Naive thymus-derived CD8-positive, alpha-beta T cell (primary cell): ENCODE data around the gene CTSD. TPM values are rescaled to one million over a fixed set of nuclear protein-coding genes. Genes with fewer than 3 reads are reported as not detected.
"Not testable (repeated sequence)": the region's sequence is repeated elsewhere in the genome, so short reads cannot be mapped to it uniquely, and the experiment has no call there.

Source experiments
- ATAC-seq, 2 donors: fragments of 150-1000 bp; cut with Tn5 transposase in 1 of 2; sonication (Bioruptor Pico), chemical (Tn5 transposase) in 1 of 2; 1 replicate in 1 of 2; 2 replicates in 1 of 2; pipeline ENCODE4 v1.10.0; 2021; ENCODE audit warnings: mild to moderate bottlenecking in 2 of 2, moderate library complexity in 2 of 2
- POLR2A ChIA-PET: fragments of 350-600 bp; sonication (Branson Sonifier 250); formaldehyde crosslinking; loops from one replicate; lab custom pipeline; 2021; ENCODE audit warnings: antibody characterized with exemption; lab: Charles Lee
- DNase-seq, 10 donors: peaks; one replicate each; pipeline versions ENCODE4 v3.0.0 to v3.0.0-alpha.2; 2020 to 2022
- H3K27ac Mint-ChIP-seq, 10 donors: one replicate each; pipeline ENCODE4 v1.8.0; 2020 to 2022; ENCODE audit warnings: mild to moderate bottlenecking in 10 of 10, mixed read lengths in 10 of 10, moderate library complexity in 4 of 10, inconsistent platforms in 1 of 10
- H3K27me3 Mint-ChIP-seq, 5 donors: one replicate each; pipeline ENCODE4 v1.8.0; 2021 to 2022; ENCODE audit warnings: mixed read lengths in 5 of 5
- H3K36me3 Mint-ChIP-seq, 3 donors: one replicate each; pipeline ENCODE4 v1.8.0; 2020 to 2022; ENCODE audit warnings: mixed read lengths in 3 of 3, mild to moderate bottlenecking in 2 of 3, inconsistent platforms in 1 of 3
- H3K4me1 Mint-ChIP-seq, 4 donors: one replicate each; pipeline ENCODE4 v1.8.0; 2021 to 2022; ENCODE audit warnings: mixed read lengths in 4 of 4
- H3K4me3 Mint-ChIP-seq, 10 donors: one replicate each; pipeline ENCODE4 v1.8.0; 2020 to 2022; ENCODE audit warnings: mild to moderate bottlenecking in 10 of 10, mixed read lengths in 10 of 10, moderate library complexity in 6 of 10, inconsistent platforms in 1 of 10
- H3K9me3 Mint-ChIP-seq, 9 donors: one replicate each; pipeline ENCODE4 v1.8.0; 2020 to 2022; ENCODE audit warnings: mixed read lengths in 9 of 9, mild to moderate bottlenecking in 3 of 9, inconsistent platforms in 1 of 9, moderate library complexity in 1 of 9
- polyA plus RNA-seq, 3 donors: library from polyadenylated mRNA; unstranded; fragments of 300-500 nt; fragmentation: Illumina TruSeq; gene quantifications; one replicate each; pipeline ENCODE4 v1.2.3, GENCODE V29; 2021
- total RNA-seq, 8 experiments: library from RNA in 2 of 8; stranded (reverse) in 2 of 8; gene quantifications; one replicate each; pipeline ENCODE4 v1.2.3 and lab custom pipeline; 2021 to 2026

Gene CTSD
- 100 to 1,000 TPM; 134 to 142 TPM for total RNA-seq
- polyA plus RNA-seq: 100 to 1,000 TPM; 163 to 203 (median 176) TPM
- 16.6 to 51.7 (median 27.3) reads per million in 6 experiments for total RNA-seq (lab: John Stamatoyannopoulos, UW)

GRCh38 chr11:1763796-1764661 is at the start of gene CTSD:
Gene CTSD (minus strand): TSS chr11:1763927. CDS start chr11:1763859, 68 bp downstream.
- Mint-ChIP-seq H3K27me3 (no peaks in the 10 kb centered on the region), H3K4me3 (peak within 1 kb of the TSS; percentile 86 to 94 (median 91)), H3K36me3 (no peaks in the 10 kb centered on the region), H3K27ac (peak within 1 kb of the TSS; percentile 85 to 95 (median 90)), H3K9me3 (no peaks in the 10 kb centered on the region), H3K4me1 (peaks cover 17 to 41% (median 36%) of the 10 kb centered on the region in 4 donors)
- DNase-seq (peak; percentile 68 to 93 (median 87)), ATAC-seq (peak; percentile 80 to 87)
- POLR2A ChIA-PET: interaction anchor here (0.5 to 4.7 kb wide), 6 partner anchors 9 to 529 kb away, joined by 3 to 31 read pairs (median 4); partner anchors contain the start of gene IFITM10

DNA sequence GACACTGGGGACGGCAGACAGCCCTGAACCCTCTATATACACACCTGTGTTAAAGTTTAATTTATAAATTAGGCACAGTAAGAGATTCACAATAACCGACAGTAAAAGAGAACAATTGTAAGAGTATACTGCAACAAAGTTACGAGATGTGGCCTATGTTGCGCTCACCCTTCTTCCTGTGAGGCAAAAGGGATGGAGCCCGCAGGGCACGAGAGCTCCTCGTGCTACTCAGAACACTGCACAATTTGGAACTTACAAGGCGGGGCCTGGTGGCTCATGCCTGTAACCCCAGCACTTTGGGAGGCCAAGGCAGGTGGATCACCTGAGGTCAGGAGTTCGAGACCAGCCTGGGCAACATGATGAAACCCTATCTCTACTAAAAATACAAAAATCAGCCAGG is 49.6 kb upstream of the CTSD start:
- ATAC-seq, H3K4me3 Mint-ChIP-seq, H3K36me3 Mint-ChIP-seq, DNase-seq, POLR2A ChIA-PET, H3K4me1 Mint-ChIP-seq: not testable (repeated sequence)
- Mint-ChIP-seq H3K9me3 (peaks cover 0 to 13% (median 3%) of the 10 kb centered on the region in 9 donors), H3K27me3 (peaks cover 0 to 16% (median 1%) of the 10 kb centered on the region in 5 donors), H3K27ac (peak overlapping the region in 1 of 10 donors; percentile 64)

- POLR2A ChIA-PET: no interaction called here
- Mint-ChIP-seq H3K27ac (peak overlapping the region in 1 of 10 donors; percentile 64), H3K36me3 (peaks cover 0 to 5% (median 4%) of the 10 kb centered on the region in 3 donors), H3K4me3 (no peak overlapping the region), H3K9me3 (peaks cover 0 to 12% (median 3%) of the 10 kb centered on the region in 9 donors), H3K4me1 (peaks cover 0 to 4% (median under 1%) of the 10 kb centered on the region in 4 donors), H3K27me3 (peaks cover 0 to 16% (median 1%) of the 10 kb centered on the region in 5 donors)
- DNase-seq (no peak), ATAC-seq (no peak)
Measured at GRCh38 chr11:1812801-1813200, 49.1 kb upstream of the CTSD start.

DNA sequence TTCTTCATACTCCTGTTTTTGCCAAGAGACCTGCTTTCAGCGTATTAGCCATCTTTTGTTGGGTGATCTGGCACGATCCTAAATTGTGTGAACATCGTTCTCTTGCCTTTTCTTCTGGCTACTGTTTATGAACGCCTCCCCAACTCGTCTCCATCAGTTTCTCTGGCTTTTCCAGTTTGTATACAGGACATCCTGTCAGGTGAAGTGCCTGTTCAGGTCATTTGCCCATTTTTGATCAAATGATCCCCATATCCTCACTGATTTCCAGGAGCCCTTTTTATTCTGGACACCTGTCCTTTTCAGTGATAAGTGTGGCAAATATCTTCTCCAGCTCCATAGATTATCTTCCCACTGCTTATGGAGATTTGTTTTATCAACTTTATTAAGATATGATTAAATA is 48.5 kb upstream of the CTSD start:
- DNase-seq (no peak), ATAC-seq (no peak)
- POLR2A ChIA-PET: no interaction called here
- Mint-ChIP-seq H3K27ac (no peak overlapping the region), H3K4me1 (peaks cover 0 to 4% (median under 1%) of the 10 kb centered on the region in 4 donors), H3K36me3 (peaks cover 0 to 4% (median 0%) of the 10 kb centered on the region in 3 donors), H3K27me3 (peaks cover 0 to 16% (median 1%) of the 10 kb centered on the region in 5 donors), H3K9me3 (peaks cover 0 to 8% (median under 1%) of the 10 kb centered on the region in 9 donors), H3K4me3 (no peak overlapping the region)

DNA sequence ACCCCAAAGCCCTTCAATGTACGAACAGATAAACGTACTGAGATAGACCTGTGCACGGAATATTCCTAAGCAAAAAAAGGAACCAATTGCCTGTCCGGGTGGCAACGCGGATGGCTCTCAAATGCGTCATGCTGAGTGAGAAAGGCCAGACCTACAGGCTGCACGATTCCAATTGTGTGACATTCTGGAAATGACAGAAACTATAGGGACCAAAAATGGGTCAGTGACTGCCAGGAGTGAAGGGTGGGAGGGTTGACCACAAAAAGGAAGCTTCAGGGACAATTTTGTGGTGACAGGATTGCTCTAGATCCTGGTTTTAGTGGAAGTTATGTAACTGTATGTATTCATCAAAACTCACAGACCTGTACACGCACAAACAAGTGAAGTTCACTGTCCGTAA is 47.0 kb upstream of the CTSD start:
- peaks cover 0 to 4% (median 0%) of the 10 kb centered on the region in 9 donors for H3K9me3 Mint-ChIP-seq
- POLR2A ChIA-PET: no interaction called here
- H3K4me3 Mint-ChIP-seq: no peak overlapping the region
- DNase-seq (no peak), ATAC-seq (no peak)
- peaks cover 0 to 4% (median 0%) of the 10 kb centered on the region in 3 donors for H3K36me3 Mint-ChIP-seq
- H3K27me3 Mint-ChIP-seq: peaks cover 0 to 16% (median 1%) of the 10 kb centered on the region in 5 donors
- no peak overlapping the region for H3K27ac Mint-ChIP-seq
- H3K4me1 Mint-ChIP-seq: peaks cover 0 to 4% (median under 1%) of the 10 kb centered on the region in 4 donors

- POLR2A ChIA-PET: no interaction called here
- peaks cover 0 to 4% (median under 1%) of the 10 kb centered on the region in 4 donors for H3K4me1 Mint-ChIP-seq
- no peak overlapping the region for H3K27ac Mint-ChIP-seq
- peaks cover 0 to 15% (median 11%) of the 10 kb centered on the region in 5 donors for H3K27me3 Mint-ChIP-seq
- peaks cover 0 to 3% (median 0%) of the 10 kb centered on the region in 3 donors for H3K36me3 Mint-ChIP-seq
- ATAC-seq: no peak
- no peak overlapping the region for H3K4me3 Mint-ChIP-seq
- peaks cover 0 to 2% (median 0%) of the 10 kb centered on the region in 9 donors for H3K9me3 Mint-ChIP-seq
- no peak for DNase-seq
Measured at GRCh38 chr11:1807264-1807995, 43.7 kb upstream of the CTSD start.

GRCh38 chr11:1805525-1805924 is 41.8 kb upstream of the CTSD start:
- H3K27me3 Mint-ChIP-seq: peaks cover 0 to 17% (median 9%) of the 10 kb centered on the region in 5 donors
- ATAC-seq (no peak), DNase-seq (no peak)
- POLR2A ChIA-PET: interaction anchor here (0.5 kb wide), 1 partner anchor 13 kb away, joined by 3 read pairs; no protein-coding TSS in a partner anchor
- peaks cover 0 to 4% (median 0%) of the 10 kb centered on the region in 4 donors for H3K4me1 Mint-ChIP-seq
- H3K9me3 Mint-ChIP-seq: peaks cover 0 to 2% (median 0%) of the 10 kb centered on the region in 9 donors
- no peak overlapping the region for H3K4me3 Mint-ChIP-seq
- H3K36me3 Mint-ChIP-seq: no peaks in the 10 kb centered on the region
- no peak overlapping the region for H3K27ac Mint-ChIP-seq

DNA sequence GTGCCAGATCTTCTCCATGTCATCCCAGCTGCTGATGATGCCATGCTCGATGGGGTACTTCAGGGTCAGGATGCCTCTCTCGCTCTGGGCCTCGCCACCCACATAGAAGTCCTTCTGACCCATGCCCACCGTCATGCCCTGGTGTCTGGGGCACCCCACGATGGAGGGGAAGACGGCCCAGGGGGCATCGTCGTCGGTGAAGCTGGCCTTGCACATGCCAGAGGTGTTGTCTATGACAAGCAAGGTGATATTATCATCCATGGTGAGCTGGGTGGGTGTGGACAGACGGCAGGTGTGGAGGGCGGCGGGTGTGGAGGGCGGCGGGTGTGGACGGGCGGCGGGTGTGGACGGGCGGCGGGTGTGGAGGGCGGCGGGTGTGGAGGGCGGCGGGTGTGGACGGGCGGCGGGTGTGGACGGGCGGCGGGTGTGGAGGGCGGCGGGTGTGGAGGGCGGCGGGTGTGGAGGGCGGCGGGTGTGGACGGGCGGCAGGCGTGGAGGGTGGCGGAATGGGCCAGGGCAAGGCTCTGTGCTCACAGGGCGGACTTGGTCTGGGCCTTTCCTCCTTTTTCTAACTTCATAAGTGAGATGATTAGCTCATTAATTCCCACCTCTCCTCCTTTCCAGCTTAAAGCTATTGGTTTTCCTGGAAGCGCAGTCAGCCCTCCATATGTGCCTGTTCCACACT is 40.2 kb upstream of the CTSD start:
- H3K4me3 Mint-ChIP-seq, POLR2A ChIA-PET, H3K36me3 Mint-ChIP-seq, H3K27ac Mint-ChIP-seq, DNase-seq, ATAC-seq, H3K9me3 Mint-ChIP-seq, H3K4me1 Mint-ChIP-seq: not testable (repeated sequence)
- H3K27me3 Mint-ChIP-seq: peaks cover 0 to 15% (median 9%) of the 10 kb centered on the region in 5 donors

DNA sequence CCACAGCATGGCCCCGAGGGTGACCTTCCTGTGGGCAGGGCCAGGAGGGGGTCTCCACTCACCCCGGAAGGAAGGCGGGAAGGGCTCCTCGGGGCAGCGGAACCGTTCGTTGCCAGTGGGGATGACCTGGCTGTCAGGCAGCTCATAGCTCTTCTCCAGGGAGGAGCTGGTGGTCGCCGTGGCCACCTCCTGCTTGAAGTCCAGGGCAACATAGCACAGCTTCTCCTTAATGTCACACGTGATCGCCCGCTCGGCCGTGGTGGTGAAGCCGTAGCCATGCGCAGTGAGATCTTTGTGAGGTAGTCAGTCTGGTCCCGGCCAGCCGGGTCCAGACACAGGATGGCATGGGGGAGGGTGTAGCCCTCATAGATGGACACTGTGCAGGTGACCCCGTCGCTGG is 39.5 kb upstream of the CTSD start:
- H3K36me3 Mint-ChIP-seq: no peaks in the 10 kb centered on the region
- POLR2A ChIA-PET: no interaction called here
- peaks cover 0 to 15% (median 9%) of the 10 kb centered on the region in 5 donors for H3K27me3 Mint-ChIP-seq
- no peak overlapping the region for H3K4me3 Mint-ChIP-seq
- no peak for ATAC-seq
- peaks cover 0 to 1% (median 0%) of the 10 kb centered on the region in 4 donors for H3K4me1 Mint-ChIP-seq
- H3K27ac Mint-ChIP-seq: no peak overlapping the region
- H3K9me3 Mint-ChIP-seq: no peaks in the 10 kb centered on the region
- DNase-seq: no peak

- peaks cover 0 to 8% (median 1%) of the 10 kb centered on the region in 9 donors for H3K9me3 Mint-ChIP-seq
- ATAC-seq (no peak), DNase-seq (no peak)
- peaks cover 0 to 3% (median 0%) of the 10 kb centered on the region in 3 donors for H3K36me3 Mint-ChIP-seq
- H3K27ac Mint-ChIP-seq: peak overlapping the region in 2 of 10 donors; percentile 7 to 56
- H3K4me3 Mint-ChIP-seq: no peak overlapping the region
- POLR2A ChIA-PET: no interaction called here
- H3K4me1 Mint-ChIP-seq: peaks cover under 1 to 6% (median 4%) of the 10 kb centered on the region in 4 donors
- peaks cover 0 to 17% (median 5%) of the 10 kb centered on the region in 5 donors for H3K27me3 Mint-ChIP-seq
Measured at GRCh38 chr11:1797391-1798125, 33.8 kb upstream of the CTSD start.

GRCh38 chr11:1796413-1797011 is 32.8 kb upstream of the CTSD start:
- H3K27ac Mint-ChIP-seq: no peak overlapping the region
- peaks cover 3 to 9% (median 7%) of the 10 kb centered on the region in 4 donors for H3K4me1 Mint-ChIP-seq
- peaks cover 0 to 16% (median 4%) of the 10 kb centered on the region in 5 donors for H3K27me3 Mint-ChIP-seq
- POLR2A ChIA-PET: interaction anchor here (0.6 kb wide), 1 partner anchor 12 kb away, joined by 3 read pairs; no protein-coding TSS in a partner anchor
- peaks cover 0 to 4% (median 0%) of the 10 kb centered on the region in 3 donors for H3K36me3 Mint-ChIP-seq
- ATAC-seq: no peak
- H3K9me3 Mint-ChIP-seq: peaks cover 0 to 11% (median 3%) of the 10 kb centered on the region in 9 donors
- DNase-seq: no peak
- no peak overlapping the region for H3K4me3 Mint-ChIP-seq
